ENCODE data around the gene XRCC3. TPM values are rescaled to one million over a fixed set of nuclear protein-coding genes. Genes with fewer than 3 reads are reported as not detected.

Gene XRCC3
- total RNA-seq, 1 donor from 2014 or later = 5.2 TPM

GRCh38 chr14:103736546-103737431, 21.5 kb upstream of the XRCC3 start:
- peaks cover 12% of the 10 kb centered on the region for H3K36me3 ChIP-seq (ENCODE audit: insufficient read depth, low read length)
- Mint-ChIP-seq H3K4me1 (ENCODE audit: low read depth, unreplicated experiment) (peaks cover 11% of the 10 kb centered on the region), H3K9me3 (ENCODE audit: unreplicated experiment) (no peaks in the 10 kb centered on the region), H3K4me3 (ENCODE audit: unreplicated experiment) (no peak overlapping the region), H3K27me3 (ENCODE audit: low read depth, unreplicated experiment) (no peaks in the 10 kb centered on the region), H3K27ac (ENCODE audit: unreplicated experiment) (no peak overlapping the region), H3K36me3 (ENCODE audit: low read depth, unreplicated experiment) (peaks cover 36% of the 10 kb centered on the region)
- no peak overlapping the region for H3K4me3 ChIP-seq (ENCODE audit: insufficient read depth, low read depth, low read length)
- H3K4me2 ChIP-seq (ENCODE audit: low read length) = no peak overlapping the region
- no peaks in the 10 kb centered on the region for H3K27me3 ChIP-seq (ENCODE audit: insufficient read depth, low read length)
- no peak for DNase-seq (ENCODE audit: low read depth)
- TF ChIP-seq EZH2 (IDR thresholded peaks at IDR 0.05; ENCODE audit: insufficient read depth, low read length) (no peak), CTCF (IDR thresholded peaks at IDR 0.05; ENCODE audit: insufficient read depth, low read depth, low read length) (no peak)
- no peaks in the 10 kb centered on the region for H3K9me3 ChIP-seq (ENCODE audit: insufficient read depth, low read depth, low read length)
- H3K9ac ChIP-seq (ENCODE audit: low read length) = no peak overlapping the region
- FAIRE-seq = no peak
- no peak overlapping the region for H2AFZ ChIP-seq (ENCODE audit: low read depth, low read length)
- peaks cover 8% of the 10 kb centered on the region for H3K4me1 ChIP-seq (ENCODE audit: insufficient read depth, low read length)
- H3K79me2 ChIP-seq (ENCODE audit: insufficient read depth, low read length) = no peaks in the 10 kb centered on the region
- H4K20me1 ChIP-seq (ENCODE audit: insufficient read depth, low read length) = peaks cover 24% of the 10 kb centered on the region
- no peak overlapping the region for H3K27ac ChIP-seq (ENCODE audit: low read depth, low read length)

GRCh38 chr14:103735815-103736545, 20.7 kb upstream of the XRCC3 start:
- DNase-seq (ENCODE audit: low read depth) (no peak), FAIRE-seq (no peak)
- Mint-ChIP-seq H3K4me1 (ENCODE audit: low read depth, unreplicated experiment) (peaks cover 3% of the 10 kb centered on the region), H3K27me3 (ENCODE audit: low read depth, unreplicated experiment) (no peaks in the 10 kb centered on the region), H3K36me3 (ENCODE audit: low read depth, unreplicated experiment) (peaks cover 39% of the 10 kb centered on the region), H3K27ac (ENCODE audit: unreplicated experiment) (no peak overlapping the region), H3K9me3 (ENCODE audit: unreplicated experiment) (no peaks in the 10 kb centered on the region), H3K4me3 (ENCODE audit: unreplicated experiment) (no peak overlapping the region)
- H4K20me1 ChIP-seq (ENCODE audit: insufficient read depth, low read length) = peaks cover 26% of the 10 kb centered on the region
- H3K4me1 ChIP-seq (ENCODE audit: insufficient read depth, low read length) = peaks cover 2% of the 10 kb centered on the region
- H3K27ac ChIP-seq (ENCODE audit: low read depth, low read length) = no peak overlapping the region
- no peaks in the 10 kb centered on the region for H3K9me3 ChIP-seq (ENCODE audit: insufficient read depth, low read depth, low read length)
- H3K9ac ChIP-seq (ENCODE audit: low read length) = no peak overlapping the region
- H2AFZ ChIP-seq (ENCODE audit: low read depth, low read length) = no peak overlapping the region
- no peak overlapping the region for H3K4me3 ChIP-seq (ENCODE audit: insufficient read depth, low read depth, low read length)
- TF ChIP-seq CTCF (IDR thresholded peaks at IDR 0.05; ENCODE audit: insufficient read depth, low read depth, low read length) = no peak
- no peak for TF ChIP-seq EZH2 (IDR thresholded peaks at IDR 0.05; ENCODE audit: insufficient read depth, low read length)
- H3K36me3 ChIP-seq (ENCODE audit: insufficient read depth, low read length) = peaks cover 12% of the 10 kb centered on the region
- H3K79me2 ChIP-seq (ENCODE audit: insufficient read depth, low read length) = no peaks in the 10 kb centered on the region
- no peaks in the 10 kb centered on the region for H3K27me3 ChIP-seq (ENCODE audit: insufficient read depth, low read length)
- H3K4me2 ChIP-seq (ENCODE audit: low read length) = no peak overlapping the region
